ENCODE data around the gene TTLL13. TPM values are rescaled to one million over a fixed set of nuclear protein-coding genes. Genes with fewer than 3 reads are reported as not detected.

TTLL13 gene
- total and polyA plus RNA-seq, 2 of the 8 experiments (the other 6 are each of a cell fraction or from before 2014, with no cell fraction given), result 0.03 TPM; not detected in 1

GRCh38 chr15:90294601-90295269, 45.4 kb downstream of the TTLL13 start (continued):
- TF ChIP-seq CHD7 (IDR thresholded peaks at IDR 0.05; ENCODE audit: insufficient replicate concordance, low read length) (no peak), JUN (IDR thresholded peaks at IDR 0.05; ENCODE audit: low read depth, low read length) (no peak), SRF (IDR thresholded peaks at IDR 0.05; ENCODE audit: low read depth, low read length) (no peak), CTCF (IDR thresholded peaks at IDR 0.05; ENCODE audit: control extremely low read depth in 1 of 3, insufficient read depth in 1 of 3, low read depth in 1 of 3, low read length in 3 of 3) (peak; percentile 15 to 35 (median 21); a peak in 3 of 4 replicates), RAD21 (IDR thresholded peaks at IDR 0.05 in 1 of 2, conservative IDR thresholded peaks at IDR 0.05 in 1 of 2; ENCODE audit: low read depth in 2 of 2, low read length in 2 of 2) (peak; percentile 28 to 48; a peak in 3 of 4 replicates), SIX5 (IDR thresholded peaks at IDR 0.05; ENCODE audit: low read depth, low read length) (no peak), EZH2 (IDR thresholded peaks at IDR 0.05; ENCODE audit: low read depth, low read length, severe bottlenecking) (no peak)
